Inflammatory macrophage (primary cell): ENCODE measurements around the gene ITPKB.

Experiments
- DNase-seq, 2 donors: peaks; one replicate each; pipeline ENCODE4 v3.0.0-alpha.2; 2020 to 2022

The ITPKB gene

DNA sequence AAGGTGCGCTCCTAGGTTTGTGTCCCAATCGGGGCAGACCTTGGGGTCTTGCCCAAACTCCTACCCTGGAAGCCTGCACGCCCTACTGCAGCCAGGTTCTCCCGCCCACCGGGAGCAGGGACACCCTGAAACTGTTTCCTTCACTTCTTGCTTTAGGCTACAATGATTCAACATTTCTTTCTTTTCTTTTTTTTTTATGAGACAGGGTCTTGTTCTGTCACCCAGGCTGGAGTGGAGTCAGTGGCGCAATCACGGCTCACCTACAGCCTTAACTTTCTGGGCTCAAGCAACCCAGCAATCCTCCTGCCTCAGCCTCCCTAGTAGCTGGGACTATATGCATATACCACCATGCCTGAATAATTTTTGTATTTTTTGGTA, 75.8 kb downstream of the ITPKB start:
- no peak for DNase-seq

DNA sequence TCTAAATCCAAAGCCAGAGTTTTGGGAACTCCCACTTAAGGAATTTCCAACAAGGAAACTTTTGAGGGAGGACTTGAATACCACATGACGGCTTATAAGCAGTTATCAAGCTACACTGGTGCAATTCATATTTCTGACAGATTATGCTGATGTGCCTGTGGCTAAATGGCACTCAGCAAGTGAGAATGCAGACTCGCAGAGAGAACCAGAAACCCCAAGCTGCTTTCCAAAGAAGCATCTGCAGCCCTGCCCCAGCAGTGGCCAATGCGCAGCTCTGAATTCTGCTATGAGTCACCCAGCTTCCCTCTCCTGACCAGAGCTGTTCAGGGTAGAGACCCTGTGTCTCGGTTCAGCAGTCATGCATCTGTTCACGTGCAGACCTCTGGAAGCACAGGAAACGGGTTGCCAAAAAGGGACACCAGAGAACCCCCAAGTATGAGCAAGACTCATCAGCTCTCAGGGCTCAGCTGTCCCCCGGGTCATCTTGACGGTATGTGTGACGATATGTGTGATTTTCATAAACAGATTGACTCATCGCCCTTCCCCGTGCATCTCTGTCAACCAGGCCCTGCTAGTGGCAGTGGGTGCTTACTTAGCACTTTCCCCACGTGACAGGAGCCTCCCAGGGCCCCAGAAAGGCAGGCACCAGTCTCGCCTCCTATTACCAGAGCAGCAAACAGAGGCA, 76.3 kb downstream of the ITPKB start:
- DNase-seq: peak; percentile 96 to 98

DNA sequence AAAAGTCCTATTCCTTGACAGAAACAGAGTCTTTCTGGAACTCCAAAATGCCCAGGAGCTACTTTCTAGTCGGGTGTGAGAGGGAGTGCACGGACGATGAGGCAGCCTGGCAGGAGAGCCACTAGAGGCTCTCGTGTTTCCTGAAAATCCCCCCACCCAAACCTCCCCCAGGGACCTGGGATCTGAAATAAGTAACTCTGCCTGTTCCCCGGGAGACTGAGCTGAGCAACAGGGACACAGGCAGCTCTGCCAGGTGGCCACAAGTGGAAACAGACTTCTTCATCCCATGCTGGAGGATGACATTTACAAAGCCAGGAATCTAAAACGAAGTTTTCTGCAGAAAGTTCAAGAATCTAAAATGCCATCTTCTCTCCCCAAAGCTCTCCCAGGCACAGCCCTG, 77.1 kb downstream of the ITPKB start:
- no peak for DNase-seq

- no peak for DNase-seq
Measured at GRCh38 chr1:226661271-226661670, 77.8 kb downstream of the ITPKB start.

DNA sequence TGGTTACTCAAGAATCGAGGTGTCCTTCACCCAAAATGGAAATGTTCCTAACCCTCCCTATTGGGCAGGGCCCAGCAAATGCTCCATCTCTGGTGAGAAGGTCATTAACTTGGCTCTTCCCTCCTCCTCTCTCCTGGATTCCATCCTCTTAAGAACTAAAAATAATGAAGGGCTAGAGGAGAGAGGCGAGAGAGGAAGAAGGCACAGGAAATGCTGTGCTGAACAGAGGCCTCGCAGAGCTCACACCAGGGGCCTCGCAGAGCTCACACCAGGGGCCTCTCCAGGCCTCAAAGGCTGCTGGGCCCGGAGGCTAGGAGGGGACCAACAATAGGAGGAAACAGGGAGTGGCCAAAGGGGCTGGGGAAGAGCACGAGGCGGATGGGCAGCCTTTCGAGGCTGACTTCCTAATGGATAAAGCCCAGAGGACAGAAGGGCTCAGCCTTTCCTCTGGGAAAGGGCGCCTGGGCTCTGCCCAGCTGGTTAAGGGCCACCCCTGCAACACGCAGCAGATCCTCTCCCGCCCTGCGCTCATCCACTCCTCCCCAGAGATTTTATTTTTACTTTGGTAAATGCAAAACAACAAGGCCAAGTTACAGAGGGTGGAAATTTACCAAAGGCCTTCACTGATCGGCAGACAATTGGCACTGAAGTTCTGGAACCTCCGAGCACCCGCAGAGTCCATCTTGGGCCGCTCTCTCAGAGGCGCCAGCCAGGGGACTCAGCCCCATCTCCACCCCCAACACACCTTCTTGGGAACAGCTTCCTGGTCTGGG, 78.5 kb downstream of the ITPKB start:
- no peak for DNase-seq

- DNase-seq: no peak
Measured at GRCh38 chr1:226659641-226660040, 79.4 kb downstream of the ITPKB start.

DNA sequence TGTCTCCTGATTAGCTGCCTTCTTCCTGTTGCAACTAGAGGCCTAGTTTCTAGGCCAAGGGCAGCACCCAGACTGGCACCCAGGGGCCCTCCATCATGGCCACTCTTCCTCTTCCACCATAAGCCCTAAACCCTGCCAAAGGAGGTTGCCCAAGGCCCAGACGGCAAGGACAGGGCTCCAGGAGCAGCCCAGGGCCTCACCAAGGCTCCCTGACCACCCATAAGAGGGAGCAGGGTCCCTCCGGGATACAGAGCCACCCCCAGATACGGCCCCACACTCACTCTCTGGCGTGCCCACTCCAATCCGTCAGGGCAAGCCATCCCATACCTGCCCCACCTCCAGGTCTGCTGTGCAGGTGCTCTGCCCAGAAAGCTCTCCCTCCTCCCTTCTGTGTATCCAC, 79.9 kb downstream of the ITPKB start:
- no peak for DNase-seq

DNA sequence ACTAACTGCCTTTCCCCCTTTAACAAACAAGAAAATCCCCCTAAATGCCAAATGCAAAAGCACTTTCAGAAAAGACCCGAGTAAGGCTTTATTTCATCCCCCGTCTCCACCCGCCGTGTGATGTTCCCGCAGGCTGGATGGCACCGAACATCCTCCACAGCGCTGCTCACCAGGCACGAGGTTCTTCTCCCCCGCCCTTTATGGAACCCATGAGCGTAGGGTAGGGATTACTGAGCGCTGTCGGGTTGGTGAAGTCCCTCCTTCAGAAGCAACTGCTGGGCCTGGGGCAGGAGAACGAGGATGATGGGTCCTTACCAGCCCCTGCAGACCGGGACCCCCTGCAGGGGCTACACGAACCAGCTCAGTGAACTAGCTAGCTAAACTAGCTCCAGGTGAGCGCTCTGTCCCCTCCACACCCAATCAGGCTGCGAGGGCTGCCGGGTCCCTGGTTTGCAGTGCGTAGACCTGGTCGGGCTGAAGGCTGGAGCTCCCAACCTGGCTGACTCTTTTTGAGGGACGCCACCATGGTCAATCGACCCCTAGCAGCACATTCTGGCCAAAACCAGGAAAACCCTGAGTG, 80.4 kb downstream of the ITPKB start:
- DNase-seq: no peak

- no peak for DNase-seq
Measured at GRCh38 chr1:226657895-226658545, 81.1 kb downstream of the ITPKB start.

- DNase-seq: peak; percentile 52 to 73
Measured at GRCh38 chr1:226656601-226657277, 82.3 kb downstream of the ITPKB start.

GRCh38 chr1:226656201-226656600, 82.9 kb downstream of the ITPKB start:
- DNase-seq: no peak

DNA sequence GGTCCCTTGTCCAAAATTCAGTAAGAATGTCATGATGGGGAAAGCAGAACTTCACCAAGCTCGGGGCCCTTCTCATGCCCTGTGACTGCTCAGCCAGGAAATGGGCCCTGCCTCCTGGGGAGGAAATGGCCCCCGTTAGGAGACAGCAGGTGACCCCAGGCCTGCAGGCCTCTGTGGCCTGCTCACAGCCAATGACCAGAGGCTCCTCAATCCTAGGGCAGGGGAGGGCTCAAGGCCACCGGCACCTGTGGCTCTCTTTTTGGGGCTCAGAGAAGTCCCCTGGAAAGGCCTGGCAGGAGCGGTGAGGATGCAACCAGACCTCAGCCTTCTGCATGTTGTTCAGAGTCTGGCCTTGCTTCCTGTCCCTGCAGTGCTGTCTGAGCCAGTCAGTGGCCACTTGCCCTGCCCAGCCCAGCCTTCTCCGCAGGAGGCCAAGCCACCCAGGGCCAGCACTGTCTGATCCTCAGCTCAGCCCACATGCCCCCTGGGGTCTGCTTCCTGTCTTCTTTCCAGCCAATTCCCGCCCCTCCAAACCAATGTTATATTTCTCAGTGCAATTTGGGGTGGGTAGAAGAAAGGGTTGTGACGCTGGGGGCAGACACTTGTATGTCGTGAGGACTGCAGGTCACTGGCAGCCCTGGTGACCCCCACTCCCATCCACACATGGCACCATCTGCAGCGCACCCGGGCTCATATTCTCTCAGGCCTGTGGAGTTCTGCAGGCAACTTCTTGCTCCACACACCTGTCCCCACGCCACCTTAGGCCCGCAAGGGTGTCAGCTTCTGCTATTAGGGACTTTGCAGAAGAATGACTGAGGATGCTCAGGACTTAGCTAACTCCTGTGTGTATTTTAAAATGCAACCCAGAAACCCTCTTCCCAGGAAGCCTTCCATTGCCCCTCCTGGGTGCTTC, 83.6 kb downstream of the ITPKB start:
- peak; percentile 40 to 54 for DNase-seq

DNA sequence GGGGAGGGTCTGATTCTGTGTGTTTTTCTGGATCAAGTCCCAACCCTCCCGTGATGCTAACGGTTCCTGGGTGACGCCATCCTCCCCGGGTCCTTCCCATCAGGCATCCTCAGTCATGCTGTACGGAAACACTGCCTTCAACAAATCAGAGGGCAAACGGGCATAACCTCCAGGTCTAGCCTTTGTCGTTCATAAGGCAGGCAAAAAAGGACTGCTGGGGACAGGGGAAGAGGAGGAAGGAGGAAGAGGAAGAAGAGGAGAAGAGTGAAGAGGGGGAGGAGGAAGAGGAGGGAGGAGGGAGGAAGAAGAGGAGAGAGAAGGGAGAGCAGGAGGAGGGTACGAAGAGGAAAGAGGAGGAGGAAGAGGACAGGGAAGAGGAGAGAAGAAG, 84.4 kb downstream of the ITPKB start:
- DNase-seq: no peak

DNA sequence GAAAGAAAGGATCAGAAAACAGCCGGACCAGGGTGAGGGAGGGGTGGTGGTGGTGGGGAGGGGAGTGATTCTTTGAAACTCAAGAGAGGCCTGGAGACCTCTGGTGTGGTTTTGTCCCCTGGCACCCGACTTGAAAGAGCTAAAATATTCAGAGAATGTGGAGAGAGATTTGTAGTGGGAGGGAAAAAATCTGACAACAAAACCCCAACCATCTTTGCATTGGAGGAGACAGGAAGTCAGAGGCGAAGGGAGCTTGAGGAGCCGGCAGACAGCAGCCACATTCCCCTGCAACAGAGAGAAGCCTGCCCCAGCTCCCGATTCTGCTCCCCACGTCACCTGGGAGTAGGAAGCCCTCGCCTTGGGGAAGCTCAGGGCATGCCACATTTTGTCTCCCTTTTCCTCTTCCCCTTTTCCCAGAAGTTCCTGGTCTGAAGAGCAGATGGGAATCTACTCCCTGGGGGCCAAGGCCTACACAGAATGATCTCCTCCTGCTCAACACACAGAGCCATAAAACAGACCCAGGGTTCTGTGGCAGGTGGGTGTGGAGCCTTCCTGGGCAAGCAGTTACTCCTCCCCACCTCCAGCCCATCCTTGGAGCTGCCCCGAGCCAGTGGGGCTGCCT, 84.9 kb downstream of the ITPKB start:
- no peak for DNase-seq

DNA sequence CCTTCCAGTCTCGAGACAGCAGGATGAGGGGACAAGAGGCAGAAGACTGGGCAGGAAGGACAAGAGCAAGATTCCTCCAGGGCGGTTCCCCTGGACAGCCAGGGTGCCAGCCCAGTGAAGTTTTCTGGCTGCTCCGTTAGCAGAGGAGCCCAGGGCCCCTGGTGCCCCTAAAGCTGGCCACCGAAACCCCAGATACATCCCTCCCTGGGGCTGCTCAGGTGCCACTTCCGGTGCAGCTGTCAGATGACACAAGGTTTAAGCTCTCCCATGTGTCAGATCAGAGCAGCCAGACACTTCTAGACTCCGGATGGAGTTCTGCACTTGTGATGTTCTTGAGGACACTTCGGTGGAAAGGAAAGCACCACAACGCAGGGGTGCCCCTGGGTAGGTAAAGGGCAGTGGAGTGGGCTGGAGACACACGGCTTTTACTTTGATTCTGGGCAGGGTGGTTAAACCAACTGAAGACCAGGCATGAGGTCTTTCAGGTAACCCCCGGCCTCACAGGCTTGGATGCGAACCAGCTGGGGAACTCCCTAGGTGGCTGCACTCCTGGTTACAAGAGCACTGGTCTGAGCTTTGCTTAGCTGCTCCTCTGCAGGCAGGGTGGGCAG, 85.7 kb downstream of the ITPKB start:
- DNase-seq: no peak

DNA sequence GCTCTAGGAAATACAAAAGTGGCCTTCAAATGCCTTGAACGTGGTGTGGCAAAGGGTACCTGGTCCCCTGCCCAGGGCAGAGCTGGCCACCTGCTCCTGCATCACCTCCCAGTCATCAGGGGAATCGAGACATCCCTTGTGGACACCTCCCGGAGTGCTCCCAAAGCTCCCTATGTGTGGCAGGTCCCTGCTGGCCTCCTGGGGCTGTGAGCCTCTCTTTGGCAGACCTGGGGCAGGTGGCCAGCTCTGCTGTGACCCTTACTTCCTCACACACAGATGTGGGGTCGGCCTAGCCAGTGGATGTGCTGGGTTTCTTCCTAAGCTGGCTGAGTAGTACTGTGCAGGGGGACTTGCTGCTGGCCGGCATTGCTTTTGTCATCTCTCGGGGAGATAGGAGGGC, 86.5 kb downstream of the ITPKB start:
- no peak for DNase-seq

DNA sequence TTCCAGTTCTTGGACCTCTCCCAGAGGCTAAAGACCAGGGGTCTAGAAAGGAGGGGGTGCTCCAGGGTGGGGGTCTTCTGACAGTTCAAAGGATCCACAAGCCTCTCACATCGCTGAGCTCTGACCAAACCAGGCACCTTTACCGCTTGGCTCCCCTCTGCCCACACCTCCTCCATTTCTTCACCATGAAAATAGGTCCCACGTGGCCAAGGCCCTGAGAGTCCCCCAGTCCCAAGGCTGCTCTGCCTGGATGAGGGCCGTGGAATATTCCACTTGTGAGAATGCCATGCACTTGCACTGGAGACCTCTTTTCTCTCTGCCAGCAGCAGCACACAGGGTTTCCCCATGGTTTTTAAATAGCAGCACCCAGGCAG, 87.4 kb downstream of the ITPKB start:
- no peak for DNase-seq

GRCh38 chr1:226651041-226651731, 87.9 kb downstream of the ITPKB start:
- DNase-seq: no peak

- no peak for DNase-seq
Measured at GRCh38 chr1:226650236-226650841, 88.7 kb downstream of the ITPKB start.

DNA sequence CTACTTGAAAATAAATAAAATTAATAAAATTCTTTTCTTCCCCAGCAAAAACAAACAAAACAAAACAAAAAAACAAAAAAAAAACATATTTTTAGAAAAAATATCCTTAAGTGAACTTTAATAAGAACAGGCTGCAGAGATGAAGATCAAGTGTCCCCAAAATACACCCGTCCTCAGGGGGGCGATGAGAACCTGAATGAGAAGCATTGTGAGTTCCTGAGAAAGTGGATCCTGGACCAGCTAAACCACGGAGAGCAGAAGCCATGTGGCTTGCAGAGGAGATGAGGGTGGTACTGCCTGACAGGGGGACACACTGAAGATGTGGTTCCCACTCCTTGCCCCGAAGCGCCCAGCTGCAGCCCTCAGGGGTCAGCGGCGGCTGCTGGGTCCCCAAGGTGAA, 89.3 kb downstream of the ITPKB start:
- no peak for DNase-seq
